Activated CD8-positive, alpha-beta memory T cell treated with anti-CD3 and anti-CD28 coated beads for 24 hours (primary cell): Measurements from ENCODE around the gene POLR2B.
"Not testable (repeated sequence)": the region's sequence is repeated elsewhere in the genome, so short reads cannot be mapped to it uniquely, and the experiment has no call there.

Experiments
- DNase-seq: peaks from one replicate; pipeline ENCODE4 v3.0.0-alpha.2; 2020

Gene POLR2B

DNA sequence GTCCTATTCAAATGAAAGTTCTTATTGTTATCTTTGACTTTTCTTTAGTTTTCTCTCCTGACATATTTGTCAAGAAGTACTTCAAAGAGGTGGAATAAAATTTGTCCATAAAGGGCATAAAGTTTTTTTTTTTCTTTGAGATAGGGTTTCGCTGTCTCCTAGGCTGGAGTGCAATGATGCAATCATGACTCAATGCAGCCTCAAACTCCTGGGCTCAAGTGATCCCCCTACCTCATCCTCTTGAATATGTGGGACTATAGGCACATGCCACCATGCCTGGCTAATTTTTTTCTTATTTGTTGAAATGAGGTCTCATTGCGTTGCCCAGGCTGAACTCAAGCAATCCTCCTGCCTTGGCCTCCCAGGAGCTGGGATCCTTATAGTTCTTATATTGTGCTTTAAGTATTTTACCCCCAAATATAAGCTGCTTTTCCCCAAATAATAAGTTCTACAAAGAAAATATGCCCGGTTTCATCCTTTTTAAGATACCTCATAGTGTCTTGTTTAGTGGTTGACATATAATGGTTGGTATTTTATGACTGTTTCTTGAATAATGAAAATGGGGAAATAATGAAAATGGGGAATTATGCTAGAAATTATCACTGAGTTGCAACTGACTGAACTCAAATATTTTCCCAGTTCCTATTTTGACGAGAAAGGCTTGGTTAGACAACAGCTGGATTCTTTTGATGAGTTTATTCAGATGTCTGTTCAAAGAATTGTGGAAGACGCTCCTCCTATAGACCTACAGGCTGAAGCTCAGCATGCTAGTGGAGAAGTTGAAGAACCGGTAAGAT is 11.6 kb downstream of the POLR2B start:
- DNase-seq: no peak

DNA sequence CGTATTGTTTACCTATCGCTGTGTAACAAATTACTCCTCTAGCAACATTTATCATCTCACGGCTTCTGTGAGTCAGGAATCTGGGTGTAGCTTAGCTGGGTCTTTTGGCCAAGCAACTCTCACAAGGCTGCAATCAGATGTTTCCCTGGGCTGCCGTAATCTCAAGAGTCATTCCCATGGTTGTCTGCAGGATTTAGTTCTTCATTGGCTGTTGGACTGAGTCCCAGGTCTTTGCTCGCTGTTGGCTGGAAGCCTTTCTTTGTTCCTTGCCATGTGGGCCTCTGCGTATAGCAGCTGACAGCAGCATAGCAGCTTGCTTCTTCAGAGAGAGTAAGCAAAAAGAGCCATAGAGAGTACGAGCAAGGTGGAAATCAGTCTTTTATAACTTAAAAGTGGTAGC is 16.8 kb downstream of the POLR2B start:
- no peak for DNase-seq

DNA sequence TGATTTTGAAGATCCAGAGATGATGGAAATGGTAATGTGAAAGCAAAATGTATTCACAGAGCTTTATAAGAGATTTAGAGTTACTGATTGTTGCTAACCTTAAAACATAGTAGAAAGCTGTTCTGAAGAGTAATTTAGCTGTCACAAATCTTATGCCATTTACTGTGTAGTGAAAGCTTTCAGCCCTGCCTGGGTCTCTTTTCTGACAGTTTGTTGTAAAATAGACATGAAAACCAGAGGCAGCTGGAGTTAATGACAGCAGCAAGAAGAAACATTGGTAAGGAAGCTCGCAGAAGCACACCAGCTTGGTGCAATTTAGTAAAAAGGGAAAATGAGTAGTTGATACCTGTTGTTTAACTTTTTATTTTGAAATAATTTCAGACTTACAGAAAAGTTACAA is 21.1 kb downstream of the POLR2B start:
- no peak for DNase-seq

DNA sequence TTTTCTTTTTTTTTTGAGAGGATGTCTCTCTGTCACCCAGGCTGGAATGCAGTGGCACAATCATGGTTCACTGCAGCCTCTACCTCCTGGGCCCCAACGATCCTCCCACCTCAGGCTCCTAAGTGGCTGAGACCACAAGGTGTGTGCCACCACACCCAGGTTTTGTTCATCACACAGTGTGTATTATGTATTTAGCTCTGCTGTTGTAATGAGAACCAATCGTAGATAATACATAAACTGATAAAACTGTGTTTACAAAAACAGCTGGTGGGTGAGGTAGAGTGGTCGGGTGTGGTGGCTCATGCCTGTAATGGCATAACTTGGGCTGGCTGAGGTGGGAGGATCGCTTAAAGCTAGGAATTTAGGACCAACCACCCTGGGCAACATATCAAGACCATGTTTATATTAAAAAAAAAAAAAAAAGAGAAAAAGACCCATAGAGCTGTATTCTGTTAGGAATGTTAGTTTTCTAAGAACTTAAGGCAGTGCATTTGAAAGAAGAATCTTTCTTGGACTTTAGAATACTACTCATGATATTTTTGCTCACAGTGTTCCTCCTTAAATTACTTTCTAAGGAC is 34.9 kb downstream of the POLR2B start:
- DNase-seq: no peak

DNA sequence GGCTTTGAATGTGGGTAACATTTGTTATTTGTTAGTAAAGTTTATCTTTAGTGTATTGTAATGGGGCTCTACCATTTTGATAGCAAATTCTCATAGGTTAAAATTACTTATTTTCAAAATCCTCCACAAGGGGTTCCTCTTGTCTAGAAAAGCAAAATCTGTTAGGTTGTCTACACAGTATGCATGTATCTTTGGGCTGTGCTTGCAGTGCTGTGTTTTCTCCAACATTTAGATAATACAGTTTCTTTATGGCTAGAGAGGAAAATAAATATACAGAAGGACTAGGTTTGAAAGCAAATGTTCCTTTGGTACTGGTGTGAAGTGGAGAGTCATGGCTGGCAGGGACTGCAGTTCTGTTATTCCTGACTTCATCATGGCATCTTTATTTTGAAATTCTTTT is 40.3 kb downstream of the POLR2B start:
- DNase-seq: no peak

DNA sequence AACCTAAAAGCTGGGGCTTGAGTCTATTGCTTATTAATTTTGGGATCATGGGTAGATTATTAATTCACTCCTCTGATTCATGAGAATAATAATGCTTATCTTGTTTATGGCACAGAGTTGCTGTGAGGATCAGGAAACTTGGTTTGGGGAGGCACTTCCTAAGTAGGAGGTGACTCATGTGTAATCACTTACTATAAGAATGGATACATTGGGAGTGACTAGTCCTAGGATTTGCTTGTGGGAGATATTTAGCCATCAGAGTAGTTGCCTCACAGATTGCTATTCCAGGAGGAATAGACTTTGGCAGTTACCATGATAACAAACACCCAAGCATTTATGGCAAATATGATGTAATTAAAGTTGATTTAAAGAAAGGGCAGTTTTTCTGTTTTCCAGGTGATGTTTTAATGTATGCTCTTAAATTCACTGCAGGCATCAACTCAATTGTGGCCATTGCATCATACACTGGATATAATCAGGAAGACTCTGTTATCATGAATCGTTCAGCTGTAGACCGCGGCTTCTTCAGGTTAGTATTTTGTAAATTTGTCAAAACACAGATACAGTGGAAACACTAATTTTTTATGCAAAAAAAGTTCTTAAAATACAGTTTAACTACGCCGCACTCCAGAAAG is 41.9 kb downstream of the POLR2B start:
- no peak for DNase-seq

DNA sequence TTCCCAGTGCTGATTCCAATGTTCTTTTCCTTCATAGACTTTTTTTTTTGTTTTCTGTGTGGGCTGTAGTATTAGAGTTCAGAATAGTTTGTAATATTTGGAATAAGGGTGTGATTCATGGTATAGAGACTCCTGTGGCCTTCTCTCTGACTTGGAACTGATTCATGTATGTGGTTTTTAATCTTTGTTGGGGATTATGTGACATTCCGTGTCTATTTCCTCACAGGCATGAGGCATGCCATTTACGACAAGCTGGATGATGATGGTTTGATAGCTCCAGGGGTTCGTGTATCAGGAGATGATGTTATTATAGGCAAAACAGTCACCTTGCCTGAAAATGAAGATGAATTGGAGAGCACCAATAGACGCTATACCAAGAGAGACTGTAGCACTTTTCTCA is 44.4 kb downstream of the POLR2B start:
- DNase-seq: no peak

DNA sequence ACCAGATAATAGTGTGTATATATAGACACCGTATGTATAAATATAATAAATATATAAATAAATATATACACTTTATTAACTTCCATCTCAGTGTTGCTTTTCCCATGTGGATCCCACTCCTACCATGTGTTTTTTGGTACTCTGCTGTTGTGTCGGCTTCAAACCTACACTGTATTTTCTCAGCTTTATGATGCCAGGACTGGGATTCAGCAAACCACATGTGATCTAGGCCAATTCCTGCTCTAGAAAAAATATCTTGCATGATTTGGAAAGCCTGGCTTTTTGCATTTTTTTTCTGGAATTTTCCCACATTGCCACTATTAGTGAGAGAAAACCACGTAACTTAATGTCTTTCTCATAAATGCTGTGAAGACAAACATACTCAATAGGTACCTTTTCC is 55.8 kb downstream of the POLR2B start:
- no peak for DNase-seq

DNA sequence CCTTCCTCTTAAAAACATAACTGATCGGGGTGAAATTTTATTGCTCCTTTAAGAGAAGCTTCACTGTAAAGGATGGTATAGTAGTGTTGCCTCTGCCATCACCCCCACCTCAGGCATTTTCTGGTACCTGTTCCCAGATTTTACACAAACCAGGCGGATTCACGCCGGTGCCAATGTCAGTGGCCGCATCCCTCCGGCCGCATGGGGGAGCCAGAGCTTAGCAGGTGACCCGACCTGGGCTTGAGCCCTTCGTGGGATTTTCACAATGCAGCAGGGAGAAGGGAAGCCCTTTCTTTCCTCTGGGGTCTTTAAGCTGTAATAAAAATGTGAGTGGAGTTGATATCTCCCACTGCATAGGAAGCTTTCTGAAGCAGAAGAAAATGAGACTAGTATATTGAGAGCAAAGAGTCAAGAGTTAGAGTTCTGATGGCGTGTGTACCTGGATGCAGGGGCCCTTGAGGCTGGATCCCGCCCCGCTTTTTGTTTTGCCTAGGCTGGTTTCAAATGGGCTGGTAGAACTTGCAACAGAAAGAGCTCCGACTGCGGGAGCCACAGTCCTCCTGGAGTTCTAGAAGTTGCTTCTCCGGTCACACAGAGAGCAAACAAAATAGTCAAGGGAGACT is 59.4 kb downstream of the POLR2B start:
- no peak for DNase-seq

DNA sequence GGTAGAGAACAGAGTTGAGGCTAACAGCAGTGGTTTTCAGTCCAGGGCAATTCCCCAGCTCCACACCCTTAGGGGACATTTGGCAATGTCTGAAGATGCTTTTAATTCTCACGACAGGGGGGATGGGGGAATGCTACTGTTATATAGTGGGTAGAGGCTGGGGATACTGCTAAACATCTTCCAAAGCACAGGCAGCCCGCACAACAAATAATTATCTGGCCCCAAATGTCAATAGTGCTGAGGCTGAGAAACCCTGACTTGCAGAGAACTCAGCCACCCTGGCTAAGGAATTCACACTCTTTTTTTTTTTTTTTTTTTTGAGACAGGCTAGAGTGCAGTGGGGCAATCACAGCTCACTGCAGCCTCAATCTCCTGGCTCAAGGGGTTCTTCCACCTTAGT is 60.6 kb downstream of the POLR2B start:
- DNase-seq: no peak

DNA sequence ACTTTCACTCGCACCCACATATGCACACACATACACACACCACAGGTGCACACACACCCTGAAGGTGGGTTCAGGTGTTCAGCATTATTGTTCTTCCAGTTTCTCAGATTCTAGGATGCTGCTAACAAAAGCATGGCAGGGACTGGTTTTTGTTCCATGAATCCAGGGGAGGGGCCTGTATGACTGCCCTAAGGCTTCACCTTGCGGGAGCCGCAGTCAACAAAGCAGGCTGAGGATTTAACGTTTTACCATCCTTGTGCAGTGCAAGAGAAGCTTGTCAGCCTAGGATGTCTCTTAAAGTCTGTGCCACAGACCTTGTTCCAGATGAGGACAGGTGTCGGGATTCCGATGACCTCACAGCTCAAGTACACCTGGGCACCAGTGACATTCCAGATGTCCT is 61.8 kb downstream of the POLR2B start:
- no peak for DNase-seq

DNA sequence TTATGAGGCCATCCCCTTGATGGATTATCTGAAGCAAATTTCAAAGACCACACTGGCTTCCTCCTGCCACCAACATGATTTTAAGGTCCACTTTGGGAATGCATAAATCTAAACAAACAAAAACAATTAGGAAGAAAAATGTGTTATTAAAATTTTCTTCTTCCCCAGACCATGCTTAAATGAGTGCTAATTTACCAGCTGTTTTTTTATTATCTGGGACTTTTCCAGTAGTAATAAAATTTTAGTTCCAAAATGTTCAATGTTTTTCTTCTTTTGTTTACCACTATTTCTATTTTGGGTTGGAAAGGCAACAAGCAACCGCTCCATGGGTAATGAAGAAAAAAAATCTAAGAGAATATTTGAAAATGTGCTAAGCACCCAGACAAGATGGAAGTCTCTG is 62.3 kb downstream of the POLR2B start:
- DNase-seq: no peak

DNA sequence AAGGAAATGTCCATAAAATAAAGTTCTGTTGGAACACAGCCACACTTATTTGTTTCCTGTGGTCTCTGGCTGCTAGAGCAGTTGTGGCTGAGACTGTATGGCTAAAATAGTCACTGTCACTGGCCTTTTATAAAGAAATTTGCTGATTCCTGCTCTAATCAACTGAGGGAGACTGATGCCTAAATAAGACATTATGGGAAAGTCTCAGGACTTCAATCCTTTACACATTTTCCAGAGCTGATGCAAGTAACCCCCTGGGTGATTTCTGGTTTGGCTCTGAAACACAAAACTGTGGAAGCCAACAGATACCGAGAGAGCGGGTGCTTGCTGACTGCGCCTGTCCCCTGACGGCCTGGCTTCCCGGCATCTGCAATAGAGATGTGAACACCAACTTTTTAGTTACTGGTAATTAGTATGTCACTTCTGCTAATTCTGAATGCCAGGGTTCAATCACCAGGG is 64.0 kb downstream of the POLR2B start:
- DNase-seq: no peak

DNA sequence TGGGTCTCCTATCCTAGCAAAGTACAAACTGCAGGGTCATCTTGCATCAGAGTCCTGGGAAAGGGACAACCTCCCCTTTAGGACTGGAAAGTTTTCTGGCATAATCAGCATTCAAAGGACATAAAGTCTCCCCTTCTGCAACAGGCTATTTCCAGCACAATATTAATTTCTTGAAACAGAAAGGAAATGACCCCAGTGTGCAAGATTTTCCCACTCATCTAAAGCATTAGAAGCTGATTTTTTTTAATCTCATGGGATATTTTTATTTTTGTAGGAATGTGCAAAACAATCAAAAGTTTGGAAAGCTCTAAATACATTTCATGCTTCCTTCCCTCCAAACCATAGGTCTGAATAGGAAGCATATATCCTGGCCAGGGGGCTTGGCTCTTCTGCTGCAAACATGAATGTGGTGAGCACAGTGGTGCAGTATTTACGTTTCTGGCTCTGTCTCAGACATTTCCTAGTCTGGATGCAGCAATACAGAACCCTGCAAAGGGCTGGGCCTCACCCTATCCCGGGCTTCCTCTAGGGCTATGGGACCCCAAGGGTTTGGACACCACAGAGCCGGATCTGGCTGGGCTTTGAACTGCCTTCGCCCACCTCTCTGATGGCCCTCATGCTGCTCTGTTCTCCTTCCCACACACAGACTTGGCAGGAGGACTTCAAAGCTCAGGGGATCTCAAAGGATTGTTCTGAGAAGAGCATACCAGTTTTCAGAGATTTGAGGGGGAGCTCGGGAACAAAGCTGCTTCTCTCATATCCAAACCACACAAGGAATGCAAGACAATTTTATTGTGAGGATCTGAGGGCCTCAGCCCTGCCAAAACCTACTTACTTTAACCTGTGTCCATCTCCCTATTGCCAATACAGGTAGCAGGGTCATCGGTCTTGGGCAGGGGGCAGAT is 64.9 kb downstream of the POLR2B start:
- no peak for DNase-seq

DNA sequence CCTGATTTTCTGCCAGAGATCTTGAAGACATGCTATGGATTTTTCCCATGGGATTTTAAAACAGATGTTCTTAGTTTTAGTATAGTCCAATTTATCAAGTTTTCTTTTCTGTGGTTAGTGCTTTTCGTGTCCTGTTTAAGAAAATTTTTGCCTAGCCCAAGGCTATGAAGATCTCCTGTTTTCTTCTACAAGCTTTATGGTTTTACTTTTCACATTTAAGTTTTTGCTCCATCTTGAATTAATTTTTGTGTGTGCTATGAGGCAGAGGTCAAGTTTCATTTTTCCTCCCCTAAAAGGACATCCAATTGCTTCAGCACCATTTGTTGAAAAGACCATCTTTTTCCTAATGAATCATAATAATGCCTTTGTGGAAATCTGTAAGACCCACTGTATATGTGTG is 65.6 kb downstream of the POLR2B start:
- DNase-seq: no peak

DNA sequence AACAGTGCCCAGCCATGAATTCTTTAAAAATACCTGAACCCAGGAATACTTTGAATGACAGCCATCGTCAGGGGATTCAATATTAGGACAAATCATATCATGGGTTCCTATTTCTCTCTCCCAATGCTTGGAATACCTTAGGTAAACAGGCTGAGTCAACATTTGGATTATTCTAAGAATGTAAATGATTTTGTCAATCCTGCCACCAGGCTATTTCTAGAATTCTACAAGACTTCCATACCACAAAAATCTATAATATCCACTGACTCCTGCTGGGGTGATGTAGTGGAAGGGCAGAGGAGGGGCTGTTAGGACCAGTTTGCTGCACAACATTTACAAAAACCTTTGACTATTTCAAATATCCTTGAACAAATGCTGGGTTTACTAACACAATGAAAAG is 66.3 kb downstream of the POLR2B start:
- no peak for DNase-seq

DNA sequence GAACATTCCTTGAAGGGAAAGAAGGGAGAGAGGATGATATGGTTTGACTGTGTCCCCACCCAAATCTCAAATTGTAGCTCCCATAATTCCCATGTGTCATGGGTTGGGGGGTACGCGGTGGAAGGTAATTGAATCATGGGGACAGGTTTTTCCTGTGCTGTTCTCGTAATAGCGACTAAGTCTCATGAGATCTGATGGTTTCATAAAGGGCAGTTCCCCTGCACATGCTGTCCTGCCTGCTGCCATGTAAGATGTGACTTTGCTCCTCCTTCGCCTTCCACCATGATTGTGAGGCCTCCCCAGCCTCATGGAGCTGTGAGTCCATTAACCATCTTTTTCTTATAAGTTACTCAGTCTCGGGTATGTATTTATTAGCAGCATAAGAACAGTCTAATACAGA is 68.3 kb downstream of the POLR2B start:
- not testable (repeated sequence) for DNase-seq

DNA sequence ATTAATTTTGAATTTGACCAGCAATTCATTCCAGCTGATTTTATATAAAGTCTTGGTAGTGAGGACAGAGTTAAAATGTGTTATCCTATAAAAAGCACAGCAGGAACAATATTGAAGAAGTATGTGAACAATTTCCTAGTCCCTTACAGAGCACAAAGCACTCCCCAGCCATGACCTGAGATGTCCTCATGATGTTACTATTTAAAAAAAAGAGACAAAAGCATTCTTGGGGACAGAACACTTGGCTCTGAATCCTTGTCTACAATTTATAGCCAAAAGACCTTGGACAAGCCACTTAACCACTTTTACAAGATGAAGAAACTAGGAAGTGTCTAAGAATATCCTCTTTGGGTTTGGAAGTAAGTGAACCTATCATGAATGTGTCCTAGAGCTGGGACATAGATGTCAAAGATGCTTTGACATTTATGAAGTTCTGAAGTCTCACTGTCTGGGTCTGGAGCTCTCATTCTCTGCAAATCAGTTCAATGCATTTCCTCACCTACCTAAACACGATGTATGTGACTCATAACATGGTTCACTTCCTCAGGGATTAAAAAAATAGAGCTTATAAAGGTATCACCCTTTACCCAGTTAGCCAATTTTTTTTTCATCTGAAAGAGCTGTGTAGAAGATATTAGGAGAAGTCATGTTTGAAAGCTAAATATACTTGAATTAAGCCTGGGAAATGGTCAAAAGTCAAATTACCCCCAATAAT is 70.1 kb downstream of the POLR2B start:
- DNase-seq: no peak

DNA sequence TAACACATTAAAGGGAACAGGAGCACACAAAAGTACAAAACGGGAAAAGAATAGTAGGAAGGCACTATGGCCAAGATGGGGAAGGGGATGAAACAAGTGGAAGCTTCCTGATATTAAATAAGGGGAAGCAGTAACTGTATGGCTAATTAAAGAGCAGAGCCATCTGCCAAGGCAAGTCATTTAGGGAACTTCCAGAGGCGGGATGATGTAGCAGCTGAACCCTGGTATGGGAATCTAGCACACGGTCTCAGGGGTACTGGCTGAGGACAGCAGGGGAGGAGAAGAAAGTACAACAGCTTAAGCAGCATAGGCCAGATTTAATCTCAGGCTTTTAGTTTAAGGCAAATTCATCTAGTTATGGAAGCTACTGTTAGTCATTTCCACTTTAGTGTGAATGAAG is 72.4 kb downstream of the POLR2B start:
- DNase-seq: no peak

DNA sequence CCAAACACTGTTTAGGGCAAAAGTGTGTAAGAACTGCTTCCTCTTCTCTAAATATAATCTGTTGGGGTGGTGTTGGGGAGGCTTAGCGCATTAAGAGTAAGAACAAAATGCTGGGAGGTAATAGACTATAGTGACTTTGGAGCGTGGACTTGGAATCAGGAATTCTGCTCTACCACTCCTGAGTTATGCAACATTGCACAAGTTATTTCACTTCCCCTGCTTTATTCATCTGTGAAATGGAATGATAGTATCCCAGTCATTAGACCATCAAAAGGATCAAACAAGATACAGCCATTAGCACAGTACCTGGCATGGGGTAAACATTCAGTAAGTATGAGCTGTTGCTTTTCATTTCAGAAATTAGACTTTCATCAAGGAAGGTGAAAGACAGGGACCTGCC is 72.8 kb downstream of the POLR2B start:
- no peak for DNase-seq

DNA sequence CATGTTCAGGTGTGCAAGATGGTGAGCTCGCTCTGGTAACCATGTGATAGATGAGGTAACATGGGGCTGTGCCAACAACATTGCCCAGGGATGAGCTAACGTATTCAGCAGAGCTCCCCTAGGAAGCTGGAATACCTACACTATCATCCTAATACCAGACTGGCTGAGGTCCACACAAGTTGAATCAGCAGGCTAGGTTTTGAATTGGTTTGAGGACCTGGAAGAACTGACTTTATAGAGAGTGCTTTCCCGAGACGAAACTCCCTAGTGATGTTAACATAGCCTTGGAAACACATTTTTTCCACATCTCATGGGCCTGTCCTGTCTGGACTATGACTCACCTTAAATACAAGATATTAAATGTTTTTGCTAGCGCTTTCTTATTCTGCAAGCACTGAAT is 74.8 kb downstream of the POLR2B start:
- no peak for DNase-seq

DNA sequence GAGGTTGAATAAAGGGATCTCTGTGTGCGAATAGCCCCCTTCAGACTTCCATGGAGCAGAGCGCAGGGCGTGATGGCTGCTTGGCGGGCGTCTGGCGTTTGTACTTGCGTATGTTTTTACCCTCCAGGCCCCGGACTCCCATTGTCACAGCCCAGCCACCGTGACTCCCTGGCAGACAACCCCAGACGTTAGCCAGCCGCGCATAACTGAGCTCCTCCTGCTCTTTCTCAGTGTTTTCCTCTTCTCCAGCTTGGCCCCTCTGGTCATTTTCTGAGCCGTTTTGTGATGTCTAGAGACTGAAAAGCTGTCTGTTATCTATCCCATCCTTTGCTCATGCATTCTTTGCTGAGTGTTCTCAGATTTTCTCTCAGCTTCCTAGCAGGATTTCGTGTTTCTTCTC is 77.2 kb downstream of the POLR2B start:
- DNase-seq: no peak
